Neural progenitor cell (in vitro differentiated cells): Measurements from ENCODE around the gene CERK. TPM values are rescaled to one million over a fixed set of nuclear protein-coding genes. Genes with fewer than 3 reads are reported as not detected.
A peak's percentile ranks its signal among the peaks of the same experiment; 100 is the strongest.

Source experiments
- DNase-seq: peaks from one replicate; pipeline ENCODE4 v3.0.0-alpha.2; 2016; ENCODE audit warnings: low spot score
- H2AFZ ChIP-seq: fragments of 200-600 bp; sonication (generic); replicated peaks from 2 replicates; pipeline ENCODE4 v1.6.1; 2016; ENCODE audit warnings: antibody characterized with exemption
- H3F3A ChIP-seq: fragments of 200-600 bp; sonication (generic); 2 replicates; pipeline ENCODE4 v1.6.1; 2016; ENCODE audit warnings: antibody characterized with exemption, low read depth
- H3K27ac ChIP-seq: fragments of 200-600 bp; sonication (generic); 2 replicates; pipeline ENCODE4 v1.5.1; 2016; ENCODE audit warnings: mild to moderate bottlenecking
- H3K27me3 ChIP-seq: fragments of 200-600 bp; sonication (generic); 2 replicates; pipeline ENCODE4 v1.6.1; 2016; ENCODE audit warnings: mild to moderate bottlenecking, moderate library complexity
- H3K36me3 ChIP-seq: fragments of 200-600 bp; sonication (generic); 2 replicates; pipeline ENCODE4 v1.5.1; 2016
- H3K4me1 ChIP-seq: fragments of 200-600 bp; sonication (generic); 2 replicates; pipeline ENCODE4 v1.6.1; 2016; ENCODE audit warnings: mixed run types
- H3K4me2 ChIP-seq: fragments of 200-600 bp; sonication (generic); 2 replicates; pipeline ENCODE4 v1.6.1; 2016
- H3K4me3 ChIP-seq: fragments of 200-600 bp; sonication (generic); 2 replicates; pipeline ENCODE4 v1.5.1; 2016
- H3K79me2 ChIP-seq: fragments of 200-600 bp; sonication (generic); 2 replicates; pipeline ENCODE4 v1.6.1; 2016; ENCODE audit warnings: low read depth
- H3K9ac ChIP-seq: fragments of 200-600 bp; sonication (generic); 2 replicates; pipeline ENCODE4 v1.6.1; 2016
- H3K9me3 ChIP-seq: fragments of 200-600 bp; sonication (generic); 2 replicates; pipeline ENCODE4 v1.5.1; 2016; ENCODE audit warnings: low read depth
- H4K20me1 ChIP-seq: fragments of 200-600 bp; sonication (generic); 2 replicates; pipeline ENCODE4 v1.6.1; 2016; ENCODE audit warnings: low read depth
- H3K27ac Mint-ChIP-seq: 3 replicates; pipeline ENCODE4 v1.8.0; 2021; ENCODE audit warnings: mixed read lengths
- H3K27me3 Mint-ChIP-seq: 2 replicates; pipeline ENCODE4 v1.8.0; 2022; ENCODE audit warnings: low read depth, mild to moderate bottlenecking, inconsistent platforms, moderate library complexity, mixed read lengths; ENCODE audit not compliant: insufficient read depth
- H3K36me3 Mint-ChIP-seq: 3 replicates; pipeline ENCODE4 v1.8.0; 2021; ENCODE audit warnings: mixed read lengths
- H3K4me1 Mint-ChIP-seq: 3 replicates; pipeline ENCODE4 v1.8.0; 2021; ENCODE audit warnings: mixed read lengths
- H3K4me3 Mint-ChIP-seq: 3 replicates; pipeline ENCODE4 v1.8.0; 2021; ENCODE audit warnings: mild to moderate bottlenecking, moderate library complexity, mixed read lengths
- H3K9me3 Mint-ChIP-seq: 3 replicates; pipeline ENCODE4 v1.8.0; 2020; ENCODE audit warnings: mixed read lengths
- CTCF ChIP-seq: fragments of 200-600 bp; sonication (generic); IDR thresholded peaks from 2 replicates; pipeline ENCODE4 v1.5.1; 2017; ENCODE audit warnings: antibody characterized with exemption, mild to moderate bottlenecking
- EZH2 ChIP-seq: fragments of 200-600 bp; sonication (generic); IDR thresholded peaks from 2 replicates; pipeline ENCODE4 v1.6.1; 2017; ENCODE audit warnings: antibody characterized with exemption, mild to moderate bottlenecking, moderate library complexity
- EZH2phosphoT487 ChIP-seq: fragments of 200-600 bp; sonication (generic); IDR thresholded peaks from 2 replicates; pipeline ENCODE4 v1.6.1; 2017; ENCODE audit warnings: antibody characterized with exemption
- total RNA-seq: library from RNA; depleted of rRNA; stranded (reverse); fragments of >200 nt; gene quantifications from 2 replicates; pipeline ENCODE4 v1.2.3, GENCODE V29; 2015; ENCODE audit warnings: low replicate concordance

The CERK gene
- total RNA-seq, 1 donor from 2014 or later, result 53.6 TPM

DNA sequence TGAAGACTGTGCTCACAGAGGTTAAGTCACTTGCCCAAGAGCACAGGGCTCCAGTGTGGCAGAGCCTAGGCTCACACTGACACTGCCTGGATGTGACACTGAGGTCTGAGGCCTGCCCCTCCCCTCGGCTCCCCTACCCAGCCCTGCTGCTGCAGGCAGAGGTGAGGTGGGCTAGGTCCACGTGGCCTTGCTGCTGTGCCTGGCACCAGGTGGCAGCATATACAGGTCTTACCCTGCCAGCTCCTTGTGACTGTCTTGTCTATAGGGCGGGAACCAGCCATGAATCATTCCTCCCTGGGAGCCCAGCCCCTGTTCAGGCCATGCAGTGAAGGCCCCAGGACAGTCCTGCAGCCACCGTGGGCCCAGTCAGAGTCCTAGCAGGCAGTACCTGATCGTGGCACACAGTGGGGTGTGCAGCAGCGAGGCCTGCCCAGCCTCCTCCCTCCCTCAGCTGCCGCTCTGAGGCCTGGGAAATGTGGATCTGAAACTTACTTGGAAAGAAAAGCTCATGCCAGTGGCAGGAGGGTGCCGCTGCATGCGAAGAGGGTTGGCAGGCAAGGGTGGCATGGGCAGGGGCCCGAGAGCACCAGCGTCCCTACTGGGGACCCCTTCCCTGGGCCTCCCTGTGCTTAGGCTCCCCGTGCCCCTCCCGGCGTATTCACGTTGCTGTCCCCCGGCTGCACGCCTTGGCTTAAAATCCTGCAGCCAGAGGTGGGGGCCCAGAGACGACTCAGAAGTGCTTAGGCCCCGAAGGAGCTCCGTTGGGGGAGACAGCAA is 1.2 kb upstream of the CERK start:
- Histone ChIP-seq H2AFZ (no peak overlapping the region), H3K79me2 (peaks cover 33% of the 10 kb centered on the region), H3K36me3 (no peaks in the 10 kb centered on the region), H3F3A (peaks cover 25% of the 10 kb centered on the region), H3K9ac (no peak overlapping the region), H3K4me3 (peak overlapping the region; percentile 94), H3K4me2 (peak overlapping the region; percentile 82), H3K27ac (no peak overlapping the region), H3K4me1 (peaks cover 18% of the 10 kb centered on the region), H4K20me1 (peaks cover 33% of the 10 kb centered on the region), H3K9me3 (no peaks in the 10 kb centered on the region), H3K27me3 (no peaks in the 10 kb centered on the region)
- Mint-ChIP-seq H3K4me3 (peak overlapping the region; percentile 87), H3K36me3 (peaks cover 4% of the 10 kb centered on the region), H3K4me1 (peaks cover 32% of the 10 kb centered on the region), H3K9me3 (no peaks in the 10 kb centered on the region), H3K27ac (no peak overlapping the region), H3K27me3 (peaks cover 5% of the 10 kb centered on the region)
- DNase-seq, result no peak
- TF ChIP-seq CTCF (no peak), EZH2 (no peak), EZH2phosphoT487 (no peak)

DNA sequence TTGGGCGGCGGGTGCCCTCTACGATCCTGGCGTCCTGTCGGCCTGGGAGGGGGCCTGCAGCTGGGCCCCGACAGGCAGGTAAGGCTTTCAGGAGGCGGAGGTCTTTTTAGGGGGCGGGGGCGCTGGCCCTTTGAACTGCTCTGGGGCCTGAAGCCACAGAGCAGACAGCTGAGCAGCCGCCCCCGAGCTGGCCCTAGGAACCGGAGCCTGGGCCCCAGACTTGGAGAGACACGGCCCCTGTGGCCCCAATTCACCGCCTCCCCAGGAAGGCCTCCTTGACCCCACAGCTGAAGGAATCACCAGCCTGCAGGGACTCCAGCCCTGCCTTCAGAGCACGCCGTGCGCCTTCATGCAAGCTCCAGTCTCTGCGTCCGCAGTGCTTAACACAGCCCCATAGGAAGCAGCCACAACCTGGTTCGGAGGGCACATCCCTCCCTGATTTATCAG is 618 bp upstream of the CERK start:
- peak overlapping the region; percentile 88 for H2AFZ ChIP-seq
- no peak overlapping the region for H3K27ac ChIP-seq
- TF ChIP-seq CTCF (no peak), EZH2phosphoT487 (no peak), EZH2 (no peak)
- H3F3A ChIP-seq, result peaks cover 25% of the 10 kb centered on the region
- H3K4me3 ChIP-seq, result peak overlapping the region; percentile 94
- no peaks in the 10 kb centered on the region for H3K36me3 ChIP-seq
- Mint-ChIP-seq H3K4me3 (peak overlapping the region; percentile 87), H3K4me1 (peaks cover 32% of the 10 kb centered on the region), H3K9me3 (no peaks in the 10 kb centered on the region), H3K36me3 (peaks cover 4% of the 10 kb centered on the region), H3K27ac (no peak overlapping the region), H3K27me3 (peaks cover 5% of the 10 kb centered on the region)
- H3K79me2 ChIP-seq, result peaks cover 39% of the 10 kb centered on the region
- no peaks in the 10 kb centered on the region for H3K27me3 ChIP-seq
- H3K4me2 ChIP-seq, result peak overlapping the region; percentile 82
- peaks cover 38% of the 10 kb centered on the region for H4K20me1 ChIP-seq
- DNase-seq, result peak; percentile 51
- no peaks in the 10 kb centered on the region for H3K9me3 ChIP-seq
- no peak overlapping the region for H3K9ac ChIP-seq
- H3K4me1 ChIP-seq, result peaks cover 18% of the 10 kb centered on the region

- peak overlapping the region; percentile 4 for H2AFZ ChIP-seq
- Mint-ChIP-seq H3K4me3 (peak overlapping the region; percentile 97), H3K36me3 (peaks cover 4% of the 10 kb centered on the region), H3K27me3 (peaks cover 5% of the 10 kb centered on the region), H3K27ac (peak overlapping the region; percentile 83), H3K9me3 (no peaks in the 10 kb centered on the region), H3K4me1 (peaks cover 37% of the 10 kb centered on the region)
- H3K36me3 ChIP-seq, result no peaks in the 10 kb centered on the region
- peak overlapping the region; percentile 94 for H3K4me3 ChIP-seq
- H3K27me3 ChIP-seq, result no peaks in the 10 kb centered on the region
- H3K9ac ChIP-seq, result no peak overlapping the region
- H3K9me3 ChIP-seq, result no peaks in the 10 kb centered on the region
- DNase-seq, result peak; percentile 72
- no peak overlapping the region for H3K27ac ChIP-seq
- peaks cover 29% of the 10 kb centered on the region for H3F3A ChIP-seq
- peaks cover 51% of the 10 kb centered on the region for H4K20me1 ChIP-seq
- peaks cover 18% of the 10 kb centered on the region for H3K4me1 ChIP-seq
- peaks cover 51% of the 10 kb centered on the region for H3K79me2 ChIP-seq
- H3K4me2 ChIP-seq, result peak overlapping the region; percentile 91
- TF ChIP-seq CTCF, result no peak
- no peak for TF ChIP-seq EZH2phosphoT487
- no peak for TF ChIP-seq EZH2
Measured at GRCh38 chr22:46737105-46737975, 712 bp downstream of the CERK start.
